Measurements from ENCODE around the gene LTB4R2. TPM values are rescaled to one million over a fixed set of nuclear protein-coding genes. Genes with fewer than 3 reads are reported as not detected.

The LTB4R2 gene, protein sequence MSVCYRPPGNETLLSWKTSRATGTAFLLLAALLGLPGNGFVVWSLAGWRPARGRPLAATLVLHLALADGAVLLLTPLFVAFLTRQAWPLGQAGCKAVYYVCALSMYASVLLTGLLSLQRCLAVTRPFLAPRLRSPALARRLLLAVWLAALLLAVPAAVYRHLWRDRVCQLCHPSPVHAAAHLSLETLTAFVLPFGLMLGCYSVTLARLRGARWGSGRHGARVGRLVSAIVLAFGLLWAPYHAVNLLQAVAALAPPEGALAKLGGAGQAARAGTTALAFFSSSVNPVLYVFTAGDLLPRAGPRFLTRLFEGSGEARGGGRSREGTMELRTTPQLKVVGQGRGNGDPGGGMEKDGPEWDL
- total RNA-seq, result 1 to 10 TPM; 8.3 to 8.7 TPM
- polyA plus RNA-seq, result 2.6 TPM

DNA sequence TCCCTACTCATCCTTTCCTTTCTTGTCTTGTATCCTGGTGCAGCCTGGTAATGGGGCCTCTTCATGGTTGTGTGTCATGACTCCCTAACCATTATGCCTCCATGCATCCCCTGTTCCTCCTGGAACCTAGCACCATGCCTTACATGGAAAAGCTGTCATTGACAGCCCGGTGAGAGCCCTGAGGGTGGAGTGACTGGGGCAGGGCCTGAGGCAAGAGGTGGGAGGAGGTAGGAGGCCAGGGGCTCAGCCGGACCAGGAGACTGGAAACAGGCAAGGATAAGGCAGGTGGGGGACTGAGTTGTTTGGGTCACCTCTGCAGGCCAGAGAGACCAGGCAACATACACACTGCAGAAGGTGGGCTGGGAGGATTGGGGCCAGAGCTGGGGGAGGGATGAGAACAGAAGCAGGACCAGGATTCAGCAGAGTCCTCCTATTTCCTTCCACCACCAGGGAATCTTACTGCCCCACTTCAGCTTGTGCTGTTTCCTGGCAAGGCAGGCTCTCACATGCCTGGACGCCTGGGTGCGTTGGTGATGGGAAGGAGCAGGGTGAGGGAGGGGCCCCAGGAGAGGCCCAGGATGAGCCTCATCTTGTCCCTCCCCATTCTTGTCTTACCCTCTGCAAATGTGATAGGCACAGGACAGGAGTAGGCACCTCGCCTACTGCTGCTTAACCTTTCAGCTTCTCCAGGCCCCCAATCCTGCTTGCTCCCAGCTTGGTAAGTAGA is at the start of gene LTB4R2:
Gene LTB4R2, plus strand, starts transcription at position 603 of the 727 bp plus-strand sequence. CDS start 525 bp downstream, outside the sequence.
- DNase-seq, result no peak
- CTCF ChIA-PET, result interaction anchor here (0.9 to 17.7 kb wide), 17 partner anchors 9 to 251 kb away, joined by 3 to 265 read pairs (median 7); partner anchors contain the start of genes ADCY4, CBLN3, CHMP4A and DHRS1
- Histone ChIP-seq H3K4me3 (ENCODE audit: low read length) (peak within 1 kb of the TSS; percentile 58), H3K9me3 (ENCODE audit: low read length) (no peaks in the 10 kb centered on the region), H3K27ac (ENCODE audit: low read depth, low read length) (peak within 1 kb of the TSS; percentile 69), H3K27me3 (ENCODE audit: insufficient read depth, low read length, poor library complexity, severe bottlenecking) (no peaks in the 10 kb centered on the region), H3K4me1 (ENCODE audit: insufficient read depth, low read length) (peaks cover 59% of the 10 kb centered on the region), H3K36me3 (ENCODE audit: insufficient read depth, low read length) (peaks cover 22% of the 10 kb centered on the region)
- POLR2A ChIA-PET, result interaction anchor here (1.5 to 3.5 kb wide), 6 partner anchors 10 to 121 kb away, joined by 3 to 26 read pairs (median 12); partner anchors contain the start of genes CBLN3, DHRS1, KHNYN and NOP9
- Mint-ChIP-seq H3K9me3 (no peaks in the 10 kb centered on the region), H3K27ac (peak within 1 kb of the TSS; percentile 89 to 98 (median 96)), H3K27me3 (peaks cover 0 to 2% of the 10 kb centered on the region in 2 donors), H3K4me3 (peak within 1 kb of the TSS; percentile 79 to 88 (median 84)), H3K36me3 (peaks cover 0 to 37% (median 16%) of the 10 kb centered on the region in 3 donors), H3K4me1 (peaks cover 58 to 66% (median 59%) of the 10 kb centered on the region in 3 donors)

DNA sequence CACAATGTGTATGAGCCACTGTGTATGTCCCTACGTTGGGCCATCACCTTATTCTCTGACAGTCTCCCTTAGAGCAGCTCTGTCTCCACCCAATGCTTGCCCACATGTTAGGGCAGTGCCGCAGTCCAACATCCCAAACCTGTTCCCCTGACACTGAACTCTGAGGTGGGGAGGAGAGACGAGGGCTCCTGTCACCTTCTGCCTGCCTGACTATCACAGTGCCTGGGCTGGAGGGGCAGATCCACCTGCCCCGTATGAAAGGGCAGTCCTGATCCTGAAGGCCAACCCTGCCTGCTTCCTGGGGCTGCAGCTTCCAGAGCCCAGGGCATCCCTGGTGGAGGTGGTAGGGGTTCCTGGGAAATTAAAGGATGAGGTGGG is 49.2 kb upstream of the LTB4R2 start:
- no peaks in the 10 kb centered on the region for H3K4me1 Mint-ChIP-seq
- H3K27ac Mint-ChIP-seq, result peak overlapping the region in 2 of 8 donors; percentile 13 to 42
- H3K36me3 Mint-ChIP-seq, result peaks cover 0 to 45% (median 4%) of the 10 kb centered on the region in 3 donors
- Histone ChIP-seq H3K4me3 (ENCODE audit: low read length) (no peak overlapping the region), H3K27ac (ENCODE audit: low read depth, low read length) (no peak overlapping the region), H3K9me3 (ENCODE audit: low read length) (no peaks in the 10 kb centered on the region), H3K36me3 (ENCODE audit: insufficient read depth, low read length) (peaks cover 6% of the 10 kb centered on the region), H3K27me3 (ENCODE audit: insufficient read depth, low read length, poor library complexity, severe bottlenecking) (no peaks in the 10 kb centered on the region), H3K4me1 (ENCODE audit: insufficient read depth, low read length) (no peaks in the 10 kb centered on the region)
- no peaks in the 10 kb centered on the region for H3K27me3 Mint-ChIP-seq
- no peak overlapping the region for H3K4me3 Mint-ChIP-seq
- no peak for DNase-seq
- no peaks in the 10 kb centered on the region for H3K9me3 Mint-ChIP-seq
- ChIA-PET POLR2A (no interaction called here), CTCF (no interaction called here)

DNA sequence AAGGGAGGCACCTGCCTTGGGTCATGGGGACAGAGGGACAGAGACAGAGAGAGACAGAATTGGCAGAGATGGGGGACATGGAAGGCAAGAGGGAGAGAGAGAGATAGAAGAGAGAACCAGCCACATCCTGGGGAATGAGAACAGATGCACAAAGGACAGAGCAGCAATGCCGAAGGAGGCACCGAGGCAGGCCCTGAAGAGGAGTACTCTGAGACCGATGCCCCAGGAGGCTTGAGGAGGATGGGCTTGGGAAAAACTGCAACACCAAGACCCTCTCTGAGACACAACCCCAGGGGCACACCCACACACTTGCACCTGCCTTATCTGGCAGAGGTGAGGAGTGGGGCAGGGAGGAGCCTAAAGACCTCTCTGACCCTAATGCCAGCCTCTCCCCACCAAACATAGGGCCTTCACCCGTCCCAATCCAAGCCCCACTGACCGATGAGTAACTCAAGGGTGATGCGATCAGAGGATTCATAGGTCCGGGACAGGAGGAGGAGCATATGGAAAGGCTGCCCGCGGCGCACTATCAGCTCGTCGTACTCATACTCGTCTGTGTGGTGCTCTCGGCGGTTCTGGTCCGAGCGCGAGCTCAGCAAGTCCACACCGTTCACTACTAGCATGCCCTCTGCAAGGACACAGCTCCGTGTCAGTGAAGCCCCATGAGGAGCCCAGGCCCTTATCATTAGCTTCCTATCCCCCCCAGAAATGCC is 48.5 kb upstream of the LTB4R2 start:
- H3K36me3 Mint-ChIP-seq, result peaks cover 0 to 50% (median 4%) of the 10 kb centered on the region in 3 donors
- no peaks in the 10 kb centered on the region for H3K4me1 ChIP-seq (ENCODE audit: insufficient read depth, low read length)
- H3K4me3 Mint-ChIP-seq, result no peak overlapping the region
- peak overlapping the region in 2 of 8 donors; percentile 26 to 42 for H3K27ac Mint-ChIP-seq
- peaks cover 6% of the 10 kb centered on the region for H3K36me3 ChIP-seq (ENCODE audit: insufficient read depth, low read length)
- no peak overlapping the region for H3K27ac ChIP-seq (ENCODE audit: low read depth, low read length)
- H3K27me3 Mint-ChIP-seq, result no peaks in the 10 kb centered on the region
- H3K9me3 ChIP-seq (ENCODE audit: low read length), result no peaks in the 10 kb centered on the region
- ChIA-PET CTCF (interaction anchor here (0.8 to 1.8 kb wide), 4 partner anchors 9 to 72 kb away, joined by 3 to 6 read pairs (median 3); partner anchors contain the start of genes RABGGTA and TINF2), POLR2A (no interaction called here)
- H3K9me3 Mint-ChIP-seq, result no peaks in the 10 kb centered on the region
- no peaks in the 10 kb centered on the region for H3K27me3 ChIP-seq (ENCODE audit: insufficient read depth, low read length, poor library complexity, severe bottlenecking)
- no peak overlapping the region for H3K4me3 ChIP-seq (ENCODE audit: low read length)
- DNase-seq, result no peak
- no peaks in the 10 kb centered on the region for H3K4me1 Mint-ChIP-seq

DNA sequence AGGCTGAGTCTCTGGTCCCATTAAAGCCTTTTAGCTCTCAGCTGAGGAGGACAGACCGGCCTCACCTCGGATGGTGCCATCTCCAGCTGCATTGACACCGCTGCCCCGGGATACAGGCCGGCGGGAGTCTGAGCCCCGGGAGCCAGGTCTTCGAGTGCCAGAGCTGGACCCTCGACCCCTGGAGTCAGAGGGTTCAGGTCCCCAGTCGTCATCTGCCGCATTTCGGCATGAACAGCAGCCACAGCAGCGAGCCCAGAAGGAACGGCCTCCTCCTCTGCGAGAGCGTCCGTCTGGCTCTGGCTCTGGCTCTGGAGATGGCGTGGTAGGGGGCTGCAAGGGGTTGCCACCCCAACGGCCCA is 48.0 kb upstream of the LTB4R2 start:
- Mint-ChIP-seq H3K4me1 (peaks cover 0 to under 1% (median 0%) of the 10 kb centered on the region in 3 donors), H3K36me3 (peaks cover 2 to 50% (median 9%) of the 10 kb centered on the region in 3 donors), H3K9me3 (no peaks in the 10 kb centered on the region), H3K4me3 (no peak overlapping the region), H3K27ac (no peak overlapping the region), H3K27me3 (no peaks in the 10 kb centered on the region)
- Histone ChIP-seq H3K9me3 (ENCODE audit: low read length) (no peaks in the 10 kb centered on the region), H3K27me3 (ENCODE audit: insufficient read depth, low read length, poor library complexity, severe bottlenecking) (no peaks in the 10 kb centered on the region), H3K36me3 (ENCODE audit: insufficient read depth, low read length) (peaks cover 8% of the 10 kb centered on the region), H3K27ac (ENCODE audit: low read depth, low read length) (no peak overlapping the region), H3K4me1 (ENCODE audit: insufficient read depth, low read length) (no peaks in the 10 kb centered on the region), H3K4me3 (ENCODE audit: low read length) (no peak overlapping the region)
- DNase-seq, result no peak
- ChIA-PET POLR2A (no interaction called here), CTCF (interaction anchor here (0.8 to 1.8 kb wide), 4 partner anchors 9 to 72 kb away, joined by 3 to 6 read pairs (median 3); partner anchors contain the start of genes RABGGTA and TINF2)

DNA sequence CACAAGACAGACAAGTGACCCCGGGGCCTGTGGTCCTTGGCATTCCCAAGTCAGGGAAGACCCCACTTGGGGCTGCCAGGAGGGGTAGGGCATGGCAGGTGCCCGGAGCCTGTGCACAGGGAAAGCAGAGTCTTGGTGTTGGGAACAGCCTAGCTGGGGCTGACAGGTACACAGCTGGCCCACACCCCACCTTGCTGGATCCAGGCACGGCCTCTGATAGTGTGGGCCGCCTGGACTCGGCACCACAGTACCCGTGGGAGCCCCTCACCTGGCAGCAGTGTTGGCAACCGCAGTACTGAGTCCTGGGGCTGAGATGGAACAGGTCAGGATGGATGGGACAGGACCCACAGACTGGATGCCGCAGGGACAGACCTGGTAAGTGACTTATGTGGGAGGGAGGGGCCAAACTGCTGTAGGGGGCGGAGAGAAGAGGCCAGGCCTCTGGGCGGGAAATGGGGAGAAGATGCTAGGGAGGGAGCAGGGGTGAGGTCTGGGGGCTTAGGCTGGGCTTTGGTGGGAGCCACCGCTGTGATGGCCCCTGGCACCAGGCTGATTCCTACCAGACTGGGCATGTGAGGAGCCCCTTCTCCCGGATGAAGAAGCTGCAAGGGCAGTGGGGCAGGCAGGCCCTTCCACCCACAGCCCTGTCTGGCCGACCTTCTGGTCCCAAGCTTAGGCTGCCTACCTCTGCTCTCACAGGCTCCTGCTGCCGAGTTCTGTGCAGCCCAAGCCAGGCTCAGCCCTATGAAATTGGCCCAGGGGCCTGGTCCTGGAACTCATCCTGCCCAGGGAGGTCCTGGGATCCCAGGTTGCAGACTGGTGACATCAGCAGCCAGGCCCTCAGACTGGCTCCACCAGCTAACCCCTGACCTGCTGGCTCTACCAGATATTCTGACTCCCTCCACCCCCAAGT is 46.9 kb upstream of the LTB4R2 start, which contains the start of gene TGM1:
Gene TGM1, minus strand, starts transcription at position 357 of the 913 bp plus-strand sequence. CDS start 825 bp downstream, outside the sequence.
- Histone ChIP-seq H3K27ac (ENCODE audit: low read depth, low read length) (no peak within 1 kb of the TSS), H3K9me3 (ENCODE audit: low read length) (no peaks in the 10 kb centered on the region), H3K36me3 (ENCODE audit: insufficient read depth, low read length) (peaks cover 14% of the 10 kb centered on the region), H3K27me3 (ENCODE audit: insufficient read depth, low read length, poor library complexity, severe bottlenecking) (no peaks in the 10 kb centered on the region), H3K4me3 (ENCODE audit: low read length) (no peak within 1 kb of the TSS), H3K4me1 (ENCODE audit: insufficient read depth, low read length) (no peaks in the 10 kb centered on the region)
- Mint-ChIP-seq H3K36me3 (peaks cover 7 to 53% (median 14%) of the 10 kb centered on the region in 3 donors), H3K9me3 (no peaks in the 10 kb centered on the region), H3K4me3 (no peak within 1 kb of the TSS), H3K27ac (peak within 1 kb of the TSS in 1 of 8 donors; percentile 64), H3K4me1 (peaks cover 0 to 6% (median 5%) of the 10 kb centered on the region in 3 donors), H3K27me3 (no peaks in the 10 kb centered on the region)
- POLR2A ChIA-PET, result no interaction called here
- no peak for DNase-seq
- CTCF ChIA-PET, result interaction anchor here (1.0 to 1.8 kb wide), 3 partner anchors 8 to 34 kb away, joined by 3 to 6 read pairs (median 4); partner anchors contain the start of gene RABGGTA

DNA sequence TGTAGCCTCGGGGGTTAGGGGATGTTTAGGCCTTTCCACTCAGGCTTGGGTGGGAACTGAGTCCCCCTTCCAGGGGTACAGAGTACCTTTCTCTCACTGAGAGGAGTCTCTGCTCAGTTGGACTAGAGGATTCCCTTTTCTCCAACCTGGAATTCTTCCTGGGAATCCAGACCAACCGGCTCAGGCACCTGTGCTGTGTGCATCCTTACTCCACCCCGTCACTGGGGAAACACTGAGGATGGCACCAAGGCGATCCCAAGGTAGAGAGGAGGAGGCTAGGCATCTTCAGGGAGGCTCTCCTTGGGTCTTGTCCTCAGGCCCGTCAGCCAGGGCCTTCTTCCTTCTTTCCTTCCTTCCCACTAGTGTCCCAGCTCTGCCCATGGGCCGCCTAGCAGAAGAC is 46.1 kb upstream of the LTB4R2 start:
- peaks cover 0 to 6% (median 5%) of the 10 kb centered on the region in 3 donors for H3K4me1 Mint-ChIP-seq
- Histone ChIP-seq H3K9me3 (ENCODE audit: low read length) (no peaks in the 10 kb centered on the region), H3K4me1 (ENCODE audit: insufficient read depth, low read length) (no peaks in the 10 kb centered on the region), H3K36me3 (ENCODE audit: insufficient read depth, low read length) (peaks cover 14% of the 10 kb centered on the region), H3K4me3 (ENCODE audit: low read length) (no peak overlapping the region), H3K27ac (ENCODE audit: low read depth, low read length) (no peak overlapping the region), H3K27me3 (ENCODE audit: insufficient read depth, low read length, poor library complexity, severe bottlenecking) (no peaks in the 10 kb centered on the region)
- peaks cover 7 to 57% (median 14%) of the 10 kb centered on the region in 3 donors for H3K36me3 Mint-ChIP-seq
- H3K27ac Mint-ChIP-seq, result no peak overlapping the region
- DNase-seq, result no peak
- no peak overlapping the region for H3K4me3 Mint-ChIP-seq
- ChIA-PET POLR2A (no interaction called here), CTCF (interaction anchor here (1.0 to 1.3 kb wide), 2 partner anchors 17 to 33 kb away, joined by 3 to 4 read pairs; no protein-coding TSS in a partner anchor)
- H3K27me3 Mint-ChIP-seq, result no peaks in the 10 kb centered on the region
- no peaks in the 10 kb centered on the region for H3K9me3 Mint-ChIP-seq

DNA sequence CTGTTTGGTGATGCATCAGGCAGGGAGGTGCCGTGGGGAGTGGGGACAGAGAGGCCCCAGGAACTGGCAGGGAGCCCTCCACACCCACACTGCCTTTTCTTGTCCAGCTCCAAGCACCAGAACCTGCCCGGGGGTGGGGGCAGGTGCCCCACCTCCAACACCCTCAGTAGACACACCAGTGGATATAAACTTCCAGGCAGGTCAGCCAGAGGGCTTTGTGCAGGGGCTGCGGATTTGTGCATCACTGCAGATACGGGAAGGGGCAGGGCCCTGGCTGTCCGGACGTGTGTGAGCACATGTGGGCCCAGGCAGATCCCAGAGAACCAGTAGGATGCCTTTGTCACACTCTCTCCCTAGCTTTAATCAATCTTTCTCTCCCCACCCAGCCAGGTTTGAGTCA is 45.6 kb upstream of the LTB4R2 start:
- Mint-ChIP-seq H3K27ac (peak overlapping the region in 1 of 8 donors; percentile 68), H3K9me3 (no peaks in the 10 kb centered on the region), H3K4me3 (no peak overlapping the region), H3K4me1 (peaks cover 0 to 6% (median 5%) of the 10 kb centered on the region in 3 donors), H3K36me3 (peaks cover 7 to 62% (median 14%) of the 10 kb centered on the region in 3 donors), H3K27me3 (peaks cover 0 to under 1% of the 10 kb centered on the region in 2 donors)
- ChIA-PET CTCF (interaction anchor here (1.3 kb wide), 1 partner anchor 33 kb away, joined by 4 read pairs; no protein-coding TSS in a partner anchor), POLR2A (no interaction called here)
- H3K27ac ChIP-seq (ENCODE audit: low read depth, low read length), result no peak overlapping the region
- no peaks in the 10 kb centered on the region for H3K27me3 ChIP-seq (ENCODE audit: insufficient read depth, low read length, poor library complexity, severe bottlenecking)
- DNase-seq, result no peak
- H3K4me1 ChIP-seq (ENCODE audit: insufficient read depth, low read length), result no peaks in the 10 kb centered on the region
- peaks cover 18% of the 10 kb centered on the region for H3K36me3 ChIP-seq (ENCODE audit: insufficient read depth, low read length)
- no peak overlapping the region for H3K4me3 ChIP-seq (ENCODE audit: low read length)
- no peaks in the 10 kb centered on the region for H3K9me3 ChIP-seq (ENCODE audit: low read length)
